ENCODE data around the gene IGSF9.

IGSF9 gene

DNA sequence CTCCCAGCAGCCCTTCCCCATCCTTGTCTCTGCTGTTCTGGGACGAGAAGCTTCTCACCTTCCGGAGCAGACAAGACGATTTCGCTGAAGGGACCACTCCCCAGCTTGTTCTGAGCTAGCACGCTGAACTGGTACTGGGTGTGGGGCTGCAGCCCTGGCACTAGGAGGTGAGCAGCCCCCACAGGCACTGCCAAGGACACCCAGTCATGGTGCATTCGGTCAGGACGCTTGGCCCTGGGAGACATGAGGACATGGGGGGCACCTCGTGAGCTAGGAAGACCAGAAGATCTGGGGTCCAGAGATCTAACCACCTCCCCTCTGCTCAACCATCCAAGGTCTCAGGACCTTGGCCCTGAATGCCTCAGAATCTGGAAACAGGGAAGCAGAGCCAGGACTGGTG is 14.8 kb downstream of the IGSF9 start:
- H3K4me3 ChIP-seq (ENCODE audit: low read depth, low read length), result no peak overlapping the region
- TF ChIP-seq, protein P1, sequence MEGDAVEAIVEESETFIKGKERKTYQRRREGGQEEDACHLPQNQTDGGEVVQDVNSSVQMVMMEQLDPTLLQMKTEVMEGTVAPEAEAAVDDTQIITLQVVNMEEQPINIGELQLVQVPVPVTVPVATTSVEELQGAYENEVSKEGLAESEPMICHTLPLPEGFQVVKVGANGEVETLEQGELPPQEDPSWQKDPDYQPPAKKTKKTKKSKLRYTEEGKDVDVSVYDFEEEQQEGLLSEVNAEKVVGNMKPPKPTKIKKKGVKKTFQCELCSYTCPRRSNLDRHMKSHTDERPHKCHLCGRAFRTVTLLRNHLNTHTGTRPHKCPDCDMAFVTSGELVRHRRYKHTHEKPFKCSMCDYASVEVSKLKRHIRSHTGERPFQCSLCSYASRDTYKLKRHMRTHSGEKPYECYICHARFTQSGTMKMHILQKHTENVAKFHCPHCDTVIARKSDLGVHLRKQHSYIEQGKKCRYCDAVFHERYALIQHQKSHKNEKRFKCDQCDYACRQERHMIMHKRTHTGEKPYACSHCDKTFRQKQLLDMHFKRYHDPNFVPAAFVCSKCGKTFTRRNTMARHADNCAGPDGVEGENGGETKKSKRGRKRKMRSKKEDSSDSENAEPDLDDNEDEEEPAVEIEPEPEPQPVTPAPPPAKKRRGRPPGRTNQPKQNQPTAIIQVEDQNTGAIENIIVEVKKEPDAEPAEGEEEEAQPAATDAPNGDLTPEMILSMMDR (IDR thresholded peaks at IDR 0.05; ENCODE audit: insufficient read depth, low read depth, low read length, missing control alignments), result no peak
- no peak for DNase-seq (ENCODE audit: low read depth)

DNA sequence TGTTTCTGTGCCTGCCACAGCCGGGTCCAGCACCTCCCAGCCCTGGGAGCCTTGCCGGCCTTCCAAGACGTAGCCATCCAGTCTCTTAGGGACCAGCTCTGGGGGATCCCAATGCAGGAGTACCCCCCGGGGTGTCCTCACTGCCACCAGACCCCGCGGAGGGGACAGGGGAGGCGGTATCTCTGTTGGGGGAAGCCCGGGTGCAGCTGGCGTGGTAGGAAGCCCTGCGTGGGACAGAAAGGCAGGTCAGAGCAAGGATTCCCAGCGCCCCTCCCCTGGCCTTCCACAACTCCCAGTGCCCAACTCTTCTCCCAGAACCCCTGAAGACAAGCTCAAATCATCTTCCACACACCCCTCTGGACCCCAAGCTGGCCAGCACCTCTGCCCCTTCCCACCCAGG is 15.2 kb downstream of the IGSF9 start:
- no peak for DNase-seq (ENCODE audit: low read depth)
- TF ChIP-seq, protein P1 (IDR thresholded peaks at IDR 0.05; ENCODE audit: insufficient read depth, low read depth, low read length, missing control alignments), result no peak
- no peak overlapping the region for H3K4me3 ChIP-seq (ENCODE audit: low read depth, low read length)

DNA sequence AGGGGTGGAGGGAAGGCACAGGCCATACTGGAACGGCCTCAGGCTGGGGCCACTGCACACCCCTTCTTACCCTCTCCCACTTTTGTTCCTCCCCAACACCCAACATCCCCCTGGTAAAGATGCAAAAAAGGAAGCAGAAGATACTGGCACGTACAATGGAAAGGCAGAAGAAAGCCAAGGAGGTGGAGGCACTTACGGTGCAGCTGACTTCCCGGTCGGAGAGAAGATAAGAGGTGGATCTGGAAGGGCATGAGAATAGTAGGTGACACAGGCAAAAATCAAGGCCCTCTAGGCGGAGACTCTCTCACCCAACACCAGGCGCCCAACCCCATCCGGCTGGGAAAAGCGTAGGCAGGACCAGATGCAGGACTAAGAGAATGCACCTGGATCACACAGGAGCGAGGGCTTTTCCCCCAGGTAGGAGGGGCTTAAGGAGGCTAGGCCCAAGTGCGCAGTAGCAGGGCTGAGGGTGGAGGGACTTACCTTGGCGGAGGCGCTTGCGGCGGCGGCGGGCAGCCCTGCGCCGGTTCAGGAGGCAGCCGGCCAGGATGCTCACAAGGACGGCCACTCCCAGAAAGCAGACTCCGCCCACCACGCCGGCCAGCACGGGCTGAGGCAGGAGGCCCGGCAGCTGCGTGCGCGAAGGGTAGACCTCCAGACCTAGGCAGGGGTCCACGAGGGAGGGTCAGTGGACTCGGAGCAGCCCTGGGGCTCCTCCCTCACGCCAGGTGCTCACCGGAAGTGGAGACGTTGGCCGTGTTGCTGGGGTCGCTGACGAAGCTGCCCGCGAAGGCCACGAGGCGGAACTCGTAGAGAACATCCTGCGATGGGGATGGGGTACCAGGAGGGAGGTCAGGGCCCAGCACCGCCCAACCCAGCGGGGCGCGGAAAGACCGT is 16.0 kb downstream of the IGSF9 start:
- H3K4me3 ChIP-seq (ENCODE audit: low read depth, low read length), result no peak overlapping the region
- DNase-seq (ENCODE audit: low read depth), result no peak
- TF ChIP-seq, protein P1 (IDR thresholded peaks at IDR 0.05; ENCODE audit: insufficient read depth, low read depth, low read length, missing control alignments), result no peak

DNA sequence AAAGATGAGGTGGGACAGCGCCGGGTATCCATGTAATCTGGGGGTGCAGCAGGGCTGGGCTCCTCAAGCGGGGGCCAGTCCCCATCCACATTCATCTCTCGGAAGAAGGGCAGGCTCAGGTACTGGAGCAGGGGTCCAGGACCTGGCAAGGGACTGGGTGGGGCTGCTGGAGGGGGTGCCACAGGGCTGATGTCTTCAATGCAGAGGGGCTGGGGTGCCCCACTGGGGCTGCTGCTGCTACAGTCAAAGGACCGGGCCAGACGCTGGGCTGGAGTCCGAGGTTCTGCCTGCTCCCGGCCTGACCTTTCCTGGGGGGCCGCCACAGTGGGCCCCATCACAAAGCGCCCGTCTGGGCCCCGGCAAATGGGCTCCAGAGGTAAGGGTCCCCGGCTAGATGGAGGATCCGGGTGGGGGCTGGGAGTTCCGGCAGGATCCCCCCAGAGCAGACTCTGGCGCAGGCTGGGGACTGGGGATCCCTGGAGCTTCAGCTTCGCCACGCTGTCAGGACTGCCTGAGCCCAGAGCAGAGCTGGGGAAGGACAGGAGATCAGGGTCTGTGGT is 16.8 kb downstream of the IGSF9 start:
- TF ChIP-seq, protein P1 (IDR thresholded peaks at IDR 0.05; ENCODE audit: insufficient read depth, low read depth, low read length, missing control alignments), result no peak
- no peak overlapping the region for H3K4me3 ChIP-seq (ENCODE audit: low read depth, low read length)
- DNase-seq (ENCODE audit: low read depth), result no peak

DNA sequence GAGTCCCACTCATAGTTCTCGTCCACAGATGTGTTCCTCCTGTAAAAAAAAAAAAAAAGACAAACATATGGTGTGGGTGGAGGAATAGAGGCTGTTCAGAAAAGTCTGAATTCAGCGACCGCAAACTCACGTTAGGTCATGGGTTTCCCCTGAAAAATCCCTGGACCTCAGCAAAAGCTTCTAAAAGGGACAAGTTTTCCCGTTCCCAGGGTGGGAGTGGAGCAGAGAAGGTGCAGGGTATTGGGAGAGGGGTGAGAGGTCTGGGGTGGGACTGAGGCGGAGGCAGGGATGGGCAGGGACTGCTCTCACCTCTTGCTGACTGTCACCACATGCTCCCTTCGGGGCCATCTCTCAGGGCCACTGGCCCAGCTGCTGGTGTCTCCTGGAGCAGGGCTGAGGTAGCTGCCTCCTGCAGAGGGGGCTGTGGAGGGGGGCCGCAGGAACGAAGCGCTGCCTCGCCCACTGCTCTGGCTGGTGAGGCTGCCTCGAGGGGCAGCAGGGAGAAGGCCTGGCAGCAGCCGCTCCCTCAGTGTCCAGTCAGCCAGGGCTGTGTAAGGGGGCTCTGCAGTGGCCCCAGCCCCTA is 17.5 kb downstream of the IGSF9 start:
- DNase-seq (ENCODE audit: low read depth), result no peak
- H3K4me3 ChIP-seq (ENCODE audit: low read depth, low read length), result no peak overlapping the region
- TF ChIP-seq, protein P1 (IDR thresholded peaks at IDR 0.05; ENCODE audit: insufficient read depth, low read depth, low read length, missing control alignments), result no peak

DNA sequence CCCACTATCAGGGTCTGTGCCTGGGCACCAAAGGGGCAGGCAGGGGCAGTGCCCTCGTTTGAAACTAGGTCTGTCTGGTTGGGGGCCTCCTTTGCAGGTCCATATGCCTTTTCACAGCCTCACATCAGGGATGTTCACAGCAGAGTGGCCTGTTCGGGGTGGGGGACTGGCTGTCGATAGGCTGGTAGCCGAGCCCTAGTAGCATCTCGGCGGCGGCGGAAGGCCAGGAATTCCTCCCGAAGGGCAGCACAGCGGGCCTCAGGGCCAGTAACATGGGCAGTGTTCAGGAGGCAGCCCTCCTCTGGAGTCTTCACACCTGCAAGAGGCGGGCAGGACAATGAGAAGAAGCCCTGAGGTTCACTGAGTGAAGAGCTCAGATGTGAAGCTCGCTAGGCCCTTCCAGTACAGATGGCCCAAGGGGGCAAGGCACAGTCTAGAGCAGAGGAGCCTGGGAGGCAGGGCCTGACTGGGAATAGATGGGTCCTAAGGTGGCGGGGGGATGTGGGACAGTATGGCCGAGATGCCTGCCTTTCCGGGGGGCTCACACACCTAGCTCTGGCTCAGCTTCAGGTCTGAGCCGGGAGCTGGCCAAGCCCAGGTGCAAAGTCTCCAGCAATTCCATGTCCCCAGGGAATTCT is 18.1 kb downstream of the IGSF9 start:
- DNase-seq (ENCODE audit: low read depth), result no peak
- TF ChIP-seq, protein P1 (IDR thresholded peaks at IDR 0.05; ENCODE audit: insufficient read depth, low read depth, low read length, missing control alignments), result no peak
- H3K4me3 ChIP-seq (ENCODE audit: low read depth, low read length), result no peak overlapping the region
